GM23338 (cell line): ENCODE data around the gene PLEKHG4B. TPM values are rescaled to one million over a fixed set of nuclear protein-coding genes. Genes with fewer than 3 reads are reported as not detected.
A peak's percentile ranks its signal among the peaks of the same experiment; 100 is the strongest.

Source experiments
- ATAC-seq: fragments of 200-7000 bp; cut with Tn5 transposase; 3 replicates; pipeline ENCODE4 v1.9.1; 2020
- DNase-seq: peaks from one replicate; pipeline ENCODE4 v3.0.0-alpha.2; 2015; ENCODE audit warnings: low spot score
- H2AFZ ChIP-seq: fragments of 200-600 bp; sonication (generic); 2 replicates; pipeline ENCODE4 v1.8.0; 2016; ENCODE audit warnings: antibody characterized with exemption, mild to moderate bottlenecking, moderate library complexity
- H3F3A ChIP-seq: fragments of 200-600 bp; sonication (generic); replicated peaks from 2 replicates; pipeline ENCODE4 v1.8.0; 2017; ENCODE audit warnings: antibody characterized with exemption, mixed run types, low read depth
- H3K27ac ChIP-seq: fragments of 200-600 bp; sonication (generic); 2 replicates; pipeline ENCODE4 v1.6.1; 2016; ENCODE audit warnings: low read depth
- H3K27me3 ChIP-seq: fragments of 200-600 bp; sonication (generic); 2 replicates; pipeline ENCODE4 v1.8.0; 2016; ENCODE audit warnings: mild to moderate bottlenecking, mixed run types, moderate library complexity; ENCODE audit not compliant: insufficient read depth
- H3K36me3 ChIP-seq: fragments of 200-600 bp; sonication (generic); 2 replicates; pipeline ENCODE4 v1.8.0; 2016; ENCODE audit warnings: mild to moderate bottlenecking; ENCODE audit not compliant: insufficient read depth
- H3K4me1 ChIP-seq: fragments of 200-600 bp; sonication (generic); 2 replicates; pipeline ENCODE4 v1.8.0; 2016; ENCODE audit warnings: mild to moderate bottlenecking, moderate library complexity; ENCODE audit not compliant: insufficient read depth
- H3K4me2 ChIP-seq: fragments of 200-600 bp; sonication (generic); 2 replicates; pipeline ENCODE4 v1.7.1; 2017; ENCODE audit warnings: mixed run types
- H3K4me3 ChIP-seq: fragments of 200-600 bp; sonication (generic); 2 replicates; pipeline ENCODE4 v1.6.1; 2016; ENCODE audit warnings: mixed run types
- H3K79me2 ChIP-seq: fragments of 200-600 bp; sonication (generic); replicated peaks from 2 replicates; pipeline ENCODE4 v1.8.0; 2017; ENCODE audit warnings: mild to moderate bottlenecking; ENCODE audit not compliant: insufficient read depth
- H3K9me2 ChIP-seq: fragments of 200-600 bp; sonication (generic); 2 replicates; pipeline ENCODE4 v1.8.0; 2017; ENCODE audit not compliant: insufficient read depth
- H4K20me1 ChIP-seq: fragments of 200-600 bp; sonication (generic); replicated peaks from 2 replicates; pipeline ENCODE4 v1.8.0; 2017; ENCODE audit warnings: mild to moderate bottlenecking; ENCODE audit not compliant: insufficient read depth
- H3K27ac Mint-ChIP-seq: 2 replicates; pipeline ENCODE4 v1.8.0; 2020; ENCODE audit warnings: inconsistent platforms, mild to moderate bottlenecking, moderate library complexity, mixed read lengths
- H3K27me3 Mint-ChIP-seq: 3 replicates; pipeline ENCODE4 v1.8.0; 2022; ENCODE audit warnings: low read depth, mild to moderate bottlenecking, moderate library complexity, mixed read lengths, inconsistent platforms; ENCODE audit not compliant: insufficient read depth, poor library complexity
- H3K36me3 Mint-ChIP-seq: 3 replicates; pipeline ENCODE4 v1.8.0; 2021; ENCODE audit warnings: low read depth, mild to moderate bottlenecking, inconsistent platforms, moderate library complexity, mixed read lengths
- H3K4me1 Mint-ChIP-seq: 3 replicates; pipeline ENCODE4 v1.8.0; 2020; ENCODE audit warnings: mild to moderate bottlenecking, inconsistent platforms, mixed read lengths
- H3K4me3 Mint-ChIP-seq: 3 replicates; pipeline ENCODE4 v1.8.0; 2021; ENCODE audit warnings: moderate library complexity, mild to moderate bottlenecking, inconsistent platforms, mixed read lengths
- H3K9me3 Mint-ChIP-seq: 3 replicates; pipeline ENCODE4 v1.8.0; 2020; ENCODE audit warnings: moderate library complexity, mild to moderate bottlenecking, inconsistent platforms, mixed read lengths
- CREB1 ChIP-seq: fragments of 250-450 bp; sonication (Bioruptor Pico); IDR thresholded peaks from 2 replicates; pipeline ENCODE4 v1.5.0; 2020; ENCODE audit warnings: low read depth, mild to moderate bottlenecking, moderate library complexity
- CTCF ChIP-seq, 2 experiments: fragments of 200-600 bp in 1 of 2; sonication (generic) in 1 of 2; conservative IDR thresholded peaks; 2 replicates each; pipeline versions ENCODE4 v1.5.1 to v1.6.1; 2016 to 2017; ENCODE audit warnings: antibody characterized with exemption in 2 of 2, low read depth in 2 of 2, mild to moderate bottlenecking in 2 of 2, moderate library complexity in 1 of 2
- ETS1 ChIP-seq: IDR thresholded peaks from 2 replicates; pipeline ENCODE4 v1.6.1; 2016; ENCODE audit warnings: antibody characterized with exemption
- POLR2AphosphoS5 ChIP-seq: IDR thresholded peaks from 2 replicates; pipeline ENCODE4 v1.6.1; 2016; ENCODE audit warnings: antibody characterized with exemption, low read depth
- polyA plus RNA-seq: library from polyadenylated mRNA; unstranded; fragments of >200 nt; fragmentation: Nextera tagmentation; extraction: Ambion mirVana; gene quantifications from 2 replicates; pipeline ENCODE4 v1.2.1, GENCODE V29; 2016
- total RNA-seq: library from RNA; depleted of rRNA; stranded (reverse); fragments of >200 nt; shearing (Covaris generic); gene quantifications from 2 replicates; pipeline ENCODE4 v1.2.3, GENCODE V29; 2014

Gene PLEKHG4B
- total and polyA plus RNA-seq, 2 experiments from 2014 or later = 33.5 to 54.8 TPM

GRCh38 chr5:106587-106986, 14.6 kb downstream of the PLEKHG4B start:
- H3K4me3 ChIP-seq = no peak overlapping the region
- H4K20me1 ChIP-seq = peaks cover 41% of the 10 kb centered on the region
- no peaks in the 10 kb centered on the region for H3F3A ChIP-seq
- H3K4me1 ChIP-seq = peaks cover 24% of the 10 kb centered on the region
- DNase-seq (no peak), ATAC-seq (peak; percentile 54)
- H3K27ac ChIP-seq = no peak overlapping the region
- no peaks in the 10 kb centered on the region for H3K9me2 ChIP-seq
- H3K27me3 ChIP-seq = no peaks in the 10 kb centered on the region
- no peak overlapping the region for H2AFZ ChIP-seq
- TF ChIP-seq CTCF (conservative IDR thresholded peaks at IDR 0.05; ENCODE audit: low read depth in 2 of 2) (peak in 1 of 2 experiments; percentile 50; a peak in 3 of 4 replicates), POLR2AphosphoS5 (no peak)
- H3K4me1 Mint-ChIP-seq = peaks cover 41% of the 10 kb centered on the region
- H3K36me3 Mint-ChIP-seq = peaks cover 22% of the 10 kb centered on the region
- peaks cover 68% of the 10 kb centered on the region for H3K79me2 ChIP-seq
- H3K4me2 ChIP-seq = no peak overlapping the region
- H3K36me3 ChIP-seq = no peaks in the 10 kb centered on the region
- no peak overlapping the region for H3K27ac Mint-ChIP-seq
- H3K27me3 Mint-ChIP-seq = peaks cover 10% of the 10 kb centered on the region
- peaks cover 4% of the 10 kb centered on the region; the same call in 2 of the 3 replicates for H3K9me3 Mint-ChIP-seq
- no peak overlapping the region; the same call in 2 of the 3 replicates for H3K4me3 Mint-ChIP-seq

GRCh38 chr5:107526-107925, 15.6 kb downstream of the PLEKHG4B start:
- DNase-seq (no peak), ATAC-seq (no peak)
- H3K27me3 Mint-ChIP-seq = peaks cover 10% of the 10 kb centered on the region
- Histone ChIP-seq H3K36me3 (no peaks in the 10 kb centered on the region), H3F3A (no peaks in the 10 kb centered on the region), H3K9me2 (no peaks in the 10 kb centered on the region), H4K20me1 (peaks cover 43% of the 10 kb centered on the region), H3K27ac (no peak overlapping the region), H2AFZ (no peak overlapping the region), H3K4me2 (no peak overlapping the region), H3K79me2 (peaks cover 64% of the 10 kb centered on the region), H3K4me3 (no peak overlapping the region), H3K27me3 (no peaks in the 10 kb centered on the region), H3K4me1 (peaks cover 19% of the 10 kb centered on the region)
- peaks cover 41% of the 10 kb centered on the region for H3K4me1 Mint-ChIP-seq
- H3K9me3 Mint-ChIP-seq = peaks cover 4% of the 10 kb centered on the region; the same call in 2 of the 3 replicates
- no peak for TF ChIP-seq CTCF (conservative IDR thresholded peaks at IDR 0.05; ENCODE audit: low read depth in 2 of 2)
- no peak for TF ChIP-seq ETS1
- no peak for TF ChIP-seq CREB1 (CRISPR knock-in tag)
- no peak overlapping the region for H3K4me3 Mint-ChIP-seq
- H3K36me3 Mint-ChIP-seq = peaks cover 28% of the 10 kb centered on the region
- H3K27ac Mint-ChIP-seq = no peak overlapping the region
